ENCODE data around the gene UPF1.

UPF1 gene

DNA sequence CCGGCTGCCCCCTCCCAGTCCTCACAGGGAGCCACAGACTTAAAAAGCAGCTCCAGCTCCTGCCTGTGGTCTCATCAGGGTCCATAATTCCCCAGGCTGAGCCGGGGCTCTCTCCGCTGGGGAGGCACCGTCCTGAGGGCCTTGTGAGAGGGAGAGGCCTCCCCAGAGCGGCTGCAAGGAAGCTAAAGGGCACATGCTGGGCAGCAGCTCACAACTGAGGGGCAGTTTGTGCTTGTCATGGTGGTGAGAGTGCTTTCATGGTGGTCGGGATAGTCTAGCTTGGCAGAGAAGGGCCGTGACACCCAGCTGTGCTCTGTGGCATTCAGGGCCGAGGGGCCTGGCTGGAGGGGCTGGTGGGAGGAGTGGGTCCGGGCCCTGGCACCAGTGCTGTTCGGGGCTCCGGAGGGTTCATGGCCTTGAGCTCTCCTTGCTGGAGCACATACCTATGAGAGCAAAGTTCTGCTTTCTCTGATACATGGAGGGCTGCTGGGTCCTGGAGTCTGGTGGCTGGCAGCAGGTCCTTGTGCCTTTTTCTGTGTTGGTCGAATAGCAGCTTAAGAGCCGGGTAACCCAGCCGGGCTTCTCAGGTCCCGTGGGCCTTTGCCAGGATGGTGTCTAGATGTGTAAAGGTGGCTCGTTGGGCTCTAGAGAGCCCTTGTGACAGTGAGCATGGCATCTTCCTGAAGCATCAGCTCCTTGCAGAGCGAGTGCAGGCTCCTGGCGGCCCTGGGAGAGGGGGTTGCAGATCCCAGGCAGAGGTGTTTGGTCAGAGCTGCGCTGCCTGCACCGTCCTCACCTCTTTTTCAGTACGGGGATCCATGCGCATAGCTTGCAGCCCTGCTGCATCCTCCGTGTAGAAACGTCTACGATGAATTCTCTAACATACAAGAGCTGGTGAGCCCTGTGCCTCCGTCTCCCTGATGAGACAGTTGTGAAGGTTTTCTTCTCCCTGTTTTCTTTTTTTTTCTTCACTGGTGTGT is 8.8 kb downstream of the UPF1 start:
- DNase-seq, result no peak

GRCh38 chr19:18841400-18841799 is 9.6 kb downstream of the UPF1 start:
- no peak for DNase-seq

GRCh38 chr19:18842166-18842565 is 10.4 kb downstream of the UPF1 start:
- DNase-seq, result no peak

- no peak for DNase-seq
Measured at GRCh38 chr19:18843960-18844359, 12.2 kb downstream of the UPF1 start.

DNA sequence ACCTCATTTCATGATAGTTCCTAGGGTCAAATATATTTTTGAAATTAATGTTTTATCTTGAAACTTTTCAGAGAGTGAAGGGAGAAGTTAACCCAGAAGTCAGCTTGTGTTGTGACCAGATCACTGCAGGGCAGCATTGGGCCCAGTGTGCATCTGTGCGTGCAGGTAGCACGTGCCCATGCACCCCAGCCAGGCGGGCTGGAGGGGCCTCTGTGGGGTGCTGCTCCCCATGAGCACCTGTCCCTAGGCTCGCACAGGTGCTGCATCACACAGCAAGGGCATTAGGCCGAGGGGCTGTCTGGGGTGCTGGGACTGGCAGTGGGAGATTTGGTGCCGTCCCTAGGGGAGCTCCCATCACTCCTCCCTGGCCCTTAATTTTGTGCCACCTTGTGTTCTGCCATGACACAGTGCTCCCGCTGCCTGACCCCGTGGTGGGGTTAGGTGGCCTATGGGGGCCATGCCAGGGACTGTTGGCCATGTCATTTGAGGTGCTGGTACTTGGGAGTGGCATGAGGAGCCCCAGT is 13.1 kb downstream of the UPF1 start:
- DNase-seq, result no peak

DNA sequence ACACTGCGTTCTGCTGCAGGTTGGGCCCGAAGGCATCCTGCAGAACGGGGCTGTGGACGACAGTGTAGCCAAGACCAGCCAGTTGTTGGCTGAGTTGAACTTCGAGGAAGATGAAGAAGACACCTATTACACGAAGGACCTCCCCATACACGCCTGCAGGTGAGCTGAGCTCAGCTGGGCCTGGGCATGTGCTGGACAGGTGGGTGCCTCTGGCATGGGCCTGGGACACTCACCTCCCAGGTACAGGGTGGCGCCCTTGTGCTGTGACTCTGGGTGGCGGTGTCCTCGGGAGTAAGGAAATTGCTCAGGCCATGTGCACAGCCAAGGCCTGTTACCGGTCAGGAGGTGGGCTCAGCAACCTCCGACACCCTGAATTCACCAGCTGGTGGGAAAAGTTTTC is 14.2 kb downstream of the UPF1 start:
- DNase-seq, result no peak

DNA sequence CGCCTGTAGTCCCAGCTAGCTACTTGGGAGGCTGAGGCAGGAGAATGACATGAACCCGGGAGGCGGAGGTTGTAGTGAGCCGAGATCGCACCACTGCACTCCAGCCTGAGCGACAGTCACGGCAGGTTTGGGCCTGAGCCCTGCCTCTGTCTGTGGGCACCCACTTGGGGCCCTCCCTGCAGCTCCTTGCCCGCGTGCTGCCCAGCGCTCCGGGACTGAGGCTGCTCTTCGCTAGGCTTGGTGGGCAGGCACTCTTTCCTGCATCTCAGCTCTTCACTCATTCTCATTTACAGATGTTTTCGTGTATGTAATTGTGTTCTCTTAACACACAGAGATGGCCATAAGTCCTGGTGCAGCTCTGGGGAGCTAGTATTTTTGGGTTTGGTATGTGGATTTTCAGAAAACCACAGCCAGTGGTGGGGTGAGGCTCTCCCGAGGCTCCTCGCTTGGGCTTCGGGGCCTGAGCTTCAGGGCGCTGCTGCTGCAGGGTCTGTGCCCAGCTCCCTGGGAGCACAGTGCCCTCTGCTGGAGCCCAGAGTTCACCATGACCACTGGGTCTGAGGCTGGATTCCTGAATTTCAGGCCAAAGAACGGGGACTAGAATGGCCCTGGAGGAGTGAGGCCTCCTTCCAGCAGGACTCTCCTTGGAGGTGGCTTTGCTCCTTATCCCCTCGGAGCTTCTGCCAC is 15.2 kb downstream of the UPF1 start:
- DNase-seq, result peak; percentile 55

- DNase-seq, result no peak
Measured at GRCh38 chr19:18847549-18848463, 16.0 kb downstream of the UPF1 start.

DNA sequence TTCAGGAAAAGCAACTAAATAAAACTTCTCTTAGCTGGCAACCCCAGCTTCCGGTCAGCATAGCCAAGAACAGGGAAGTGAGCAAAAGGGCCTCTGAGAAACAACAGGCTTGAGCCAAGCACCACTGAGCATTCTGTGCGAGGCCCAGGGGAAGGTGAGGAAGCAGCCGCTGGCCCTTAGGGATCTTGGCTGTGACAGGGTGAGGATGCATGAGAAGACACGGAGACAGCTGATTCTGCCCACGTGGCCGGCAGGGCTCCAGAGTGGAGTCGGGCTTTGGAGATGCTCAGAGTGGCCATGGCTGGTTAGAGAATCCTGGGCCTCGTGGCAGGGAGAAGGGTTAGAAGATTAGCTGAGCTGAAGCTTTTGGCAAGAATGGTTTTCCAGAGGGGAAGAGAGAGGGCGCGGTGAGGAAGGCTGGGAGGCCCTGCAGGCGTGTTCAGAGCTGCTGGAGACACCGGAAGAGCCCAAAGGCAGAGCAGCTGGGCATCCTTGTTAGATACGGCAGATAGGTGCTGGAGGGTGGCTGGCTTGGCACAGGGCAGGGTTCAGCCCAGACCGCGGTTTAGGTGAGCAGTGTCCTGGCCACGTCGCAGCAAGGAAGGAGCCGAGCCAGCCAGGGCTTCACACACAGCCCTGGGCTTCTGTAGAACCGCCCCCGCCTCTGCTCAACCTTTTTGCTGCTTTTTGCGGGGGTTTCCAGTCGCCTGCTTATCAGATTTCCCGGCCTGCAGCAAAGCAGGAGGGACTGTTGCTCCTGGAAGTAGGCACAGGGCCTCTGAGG is 17.3 kb downstream of the UPF1 start:
- no peak for DNase-seq

DNA sequence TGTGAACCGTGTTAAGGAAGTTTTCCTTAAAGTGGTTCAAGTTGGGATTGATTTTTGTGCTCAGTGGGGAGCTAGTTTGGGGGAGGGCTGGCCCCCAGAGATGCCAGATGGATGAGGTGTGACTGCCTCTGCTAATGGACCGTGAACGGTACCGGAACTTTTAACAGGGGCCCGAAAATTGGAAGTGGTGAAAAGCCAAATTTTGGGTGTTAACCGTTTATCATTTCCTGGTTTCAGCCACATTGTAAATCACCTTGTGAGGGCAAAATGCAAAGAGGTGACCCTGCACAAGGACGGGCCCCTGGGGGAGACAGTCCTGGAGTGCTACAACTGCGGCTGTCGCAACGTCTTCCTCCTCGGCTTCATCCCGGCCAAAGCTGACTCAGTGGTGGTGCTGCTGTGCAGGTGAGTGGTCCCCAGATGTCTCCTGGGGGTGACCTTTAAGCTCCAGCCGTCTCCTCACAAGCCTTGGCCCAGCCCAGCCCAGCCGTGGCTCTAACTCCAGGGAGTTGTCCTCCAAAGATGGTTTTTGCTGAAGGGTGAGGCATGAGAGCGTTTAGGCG is 18.2 kb downstream of the UPF1 start:
- no peak for DNase-seq

GRCh38 chr19:18850471-18851375 is 19.0 kb downstream of the UPF1 start:
- no peak for DNase-seq

DNA sequence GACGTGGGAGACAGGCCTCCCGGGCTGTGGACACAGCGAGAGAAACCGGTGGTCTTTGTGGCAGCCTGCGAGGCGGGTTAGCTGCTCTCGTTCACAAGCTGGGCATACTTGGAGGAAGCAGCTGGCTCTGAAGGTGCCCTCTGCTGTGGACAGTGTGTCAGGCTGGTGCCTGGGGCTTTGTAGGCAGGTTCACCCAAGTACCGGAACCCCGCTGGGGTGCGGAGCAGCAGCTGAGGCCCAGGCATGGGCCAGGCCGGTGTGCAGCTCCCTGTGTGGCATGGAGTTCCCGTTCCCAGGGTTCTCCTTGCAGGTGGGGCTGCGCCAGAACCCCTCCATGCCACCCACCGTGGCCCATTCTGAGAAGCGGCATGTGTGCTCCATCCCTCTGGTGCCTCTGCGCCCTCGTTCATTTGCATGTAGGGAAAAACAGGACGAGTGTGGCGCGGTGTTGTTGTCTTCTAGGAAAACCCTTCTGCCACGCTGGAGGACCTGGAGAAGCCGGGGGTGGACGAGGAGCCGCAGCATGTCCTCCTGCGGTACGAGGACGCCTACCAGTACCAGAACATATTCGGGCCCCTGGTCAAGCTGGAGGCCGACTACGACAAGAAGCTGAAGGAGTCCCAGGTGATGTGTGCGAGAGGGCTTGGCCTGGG is 20.0 kb downstream of the UPF1 start:
- no peak for DNase-seq

- DNase-seq, result no peak
Measured at GRCh38 chr19:18852648-18853047, 20.9 kb downstream of the UPF1 start.

- DNase-seq, result no peak
Measured at GRCh38 chr19:18853755-18854427, 22.1 kb downstream of the UPF1 start.

GRCh38 chr19:18854982-18855381 is 23.2 kb downstream of the UPF1 start:
- no peak for DNase-seq

DNA sequence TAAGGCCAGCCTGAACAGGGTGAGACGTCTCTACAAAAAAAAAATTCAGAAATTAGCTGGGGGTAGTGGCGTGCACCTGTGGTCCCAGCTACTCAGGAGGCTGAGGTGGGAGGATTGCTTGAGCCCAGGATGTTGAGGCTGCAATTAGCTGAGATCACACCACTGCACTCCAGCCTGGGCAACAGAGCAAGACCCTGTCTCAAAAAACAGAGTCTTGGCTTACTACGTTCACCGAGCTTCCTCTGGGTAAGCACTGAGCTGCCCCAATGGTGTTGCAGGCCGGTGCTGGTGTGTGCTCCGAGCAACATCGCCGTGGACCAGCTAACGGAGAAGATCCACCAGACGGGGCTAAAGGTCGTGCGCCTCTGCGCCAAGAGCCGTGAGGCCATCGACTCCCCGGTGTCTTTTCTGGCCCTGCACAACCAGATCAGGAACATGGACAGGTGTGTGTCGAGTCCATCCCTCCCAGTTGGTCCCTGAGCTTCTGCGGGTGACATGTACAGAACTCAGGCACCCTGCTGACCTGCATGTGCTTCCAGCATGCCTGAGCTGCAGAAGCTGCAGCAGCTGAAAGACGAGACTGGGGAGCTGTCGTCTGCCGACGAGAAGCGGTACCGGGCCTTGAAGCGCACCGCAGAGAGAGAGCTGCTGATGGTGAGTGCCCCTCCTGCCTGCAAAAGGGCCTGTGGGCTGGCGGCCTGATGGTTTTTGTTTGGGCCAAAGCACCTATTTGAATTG is 24.1 kb downstream of the UPF1 start:
- no peak for DNase-seq

GRCh38 chr19:18856385-18857126 is 24.8 kb downstream of the UPF1 start:
- DNase-seq, result no peak

DNA sequence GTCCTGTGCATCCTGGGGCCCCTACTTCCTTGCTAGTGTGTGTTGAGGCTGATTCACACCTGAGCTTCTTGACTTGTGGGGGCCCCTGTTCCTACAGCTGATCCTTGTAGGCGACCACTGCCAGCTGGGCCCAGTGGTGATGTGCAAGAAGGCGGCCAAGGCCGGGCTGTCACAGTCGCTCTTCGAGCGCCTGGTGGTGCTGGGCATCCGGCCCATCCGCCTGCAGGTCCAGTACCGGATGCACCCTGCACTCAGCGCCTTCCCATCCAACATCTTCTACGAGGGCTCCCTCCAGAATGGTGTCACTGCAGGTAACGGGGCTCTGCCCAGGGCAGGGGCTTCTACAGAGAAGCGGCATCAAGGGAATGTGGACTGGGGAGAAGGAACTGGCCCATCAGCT is 25.5 kb downstream of the UPF1 start:
- DNase-seq, result no peak
